ENCODE measurements around the gene PBOV1.

The PBOV1 gene

DNA sequence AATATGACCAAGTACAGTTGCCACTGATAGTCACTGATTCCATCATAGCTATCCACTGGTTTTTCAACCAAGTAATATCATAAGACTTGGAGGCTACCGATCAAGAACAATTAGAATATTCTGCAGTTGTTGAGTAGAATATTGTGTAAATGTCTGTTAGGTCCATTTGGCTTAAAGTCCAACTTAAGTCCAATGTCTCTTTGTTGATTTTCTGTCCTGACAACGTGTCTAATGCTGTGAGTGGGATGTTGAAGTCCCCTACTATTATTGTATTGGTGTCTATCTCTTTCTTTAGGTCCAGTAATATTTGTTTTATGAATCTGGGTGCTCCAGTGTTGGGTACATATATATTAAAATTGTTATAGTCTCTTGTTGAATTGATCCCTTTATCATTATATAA is 42.7 kb downstream of the PBOV1 start:
- TF ChIP-seq, protein P1, sequence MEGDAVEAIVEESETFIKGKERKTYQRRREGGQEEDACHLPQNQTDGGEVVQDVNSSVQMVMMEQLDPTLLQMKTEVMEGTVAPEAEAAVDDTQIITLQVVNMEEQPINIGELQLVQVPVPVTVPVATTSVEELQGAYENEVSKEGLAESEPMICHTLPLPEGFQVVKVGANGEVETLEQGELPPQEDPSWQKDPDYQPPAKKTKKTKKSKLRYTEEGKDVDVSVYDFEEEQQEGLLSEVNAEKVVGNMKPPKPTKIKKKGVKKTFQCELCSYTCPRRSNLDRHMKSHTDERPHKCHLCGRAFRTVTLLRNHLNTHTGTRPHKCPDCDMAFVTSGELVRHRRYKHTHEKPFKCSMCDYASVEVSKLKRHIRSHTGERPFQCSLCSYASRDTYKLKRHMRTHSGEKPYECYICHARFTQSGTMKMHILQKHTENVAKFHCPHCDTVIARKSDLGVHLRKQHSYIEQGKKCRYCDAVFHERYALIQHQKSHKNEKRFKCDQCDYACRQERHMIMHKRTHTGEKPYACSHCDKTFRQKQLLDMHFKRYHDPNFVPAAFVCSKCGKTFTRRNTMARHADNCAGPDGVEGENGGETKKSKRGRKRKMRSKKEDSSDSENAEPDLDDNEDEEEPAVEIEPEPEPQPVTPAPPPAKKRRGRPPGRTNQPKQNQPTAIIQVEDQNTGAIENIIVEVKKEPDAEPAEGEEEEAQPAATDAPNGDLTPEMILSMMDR (IDR thresholded peaks at IDR 0.05) = no peak
- Histone ChIP-seq H3K27me3 (peaks cover 10% of the 10 kb centered on the region), H3K4me3 (ENCODE audit: low read depth in 1 of 2, low read length in 1 of 2) (no peak overlapping the region), H3K4me1 (ENCODE audit: control insufficient read depth in 1 of 2, insufficient read depth in 1 of 2, low read depth in 1 of 2, low read length in 1 of 2) (peaks cover 0 to 8% of the 10 kb centered on the region in 2 experiments), H3K27ac (no peak overlapping the region), H3K9me3 (no peaks in the 10 kb centered on the region), H3K36me3 (no peaks in the 10 kb centered on the region)

All from neutrophil (primary cell).